Measurements from ENCODE around the gene SMARCA2. TPM values are rescaled to one million over a fixed set of nuclear protein-coding genes. Genes with fewer than 3 reads are reported as not detected.

Gene SMARCA2
- total RNA-seq, 2 experiments from 2014 or later, result 207 to 224 TPM

DNA sequence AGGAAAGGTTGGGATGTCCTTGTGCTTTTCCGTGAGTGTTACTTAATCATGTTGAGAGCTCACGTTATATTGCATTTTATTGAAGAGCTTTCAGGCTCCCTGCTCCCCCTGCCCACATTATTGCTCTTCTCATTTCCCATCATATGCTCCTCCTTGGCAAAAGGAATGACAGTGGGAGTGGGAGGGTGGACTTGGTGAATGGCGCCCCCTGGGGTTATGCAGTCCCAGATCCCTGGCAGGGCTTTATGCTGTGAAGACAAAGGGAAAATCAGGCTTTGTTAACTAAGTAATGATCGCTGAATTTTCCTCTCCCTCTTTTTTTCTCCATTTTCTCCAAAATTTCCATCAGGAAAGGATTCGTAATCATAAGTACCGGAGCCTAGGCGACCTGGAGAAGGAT, 166.6 kb downstream of the SMARCA2 start:
- Mint-ChIP-seq H3K9me3 (no peaks in the 10 kb centered on the region), H3K4me1 (no peaks in the 10 kb centered on the region), H3K4me3 (no peak overlapping the region), H3K36me3 (ENCODE audit: low read depth) (peaks cover 28% of the 10 kb centered on the region), H3K27ac (no peak overlapping the region), H3K27me3 (no peaks in the 10 kb centered on the region)
- no peak for DNase-seq
- ChIA-PET CTCF (interaction anchor here (0.6 to 5.0 kb wide), 5 partner anchors 15 to 155 kb away, joined by 3 to 17 read pairs (median 4); no protein-coding TSS in a partner anchor), POLR2A (no interaction called here)

DNA sequence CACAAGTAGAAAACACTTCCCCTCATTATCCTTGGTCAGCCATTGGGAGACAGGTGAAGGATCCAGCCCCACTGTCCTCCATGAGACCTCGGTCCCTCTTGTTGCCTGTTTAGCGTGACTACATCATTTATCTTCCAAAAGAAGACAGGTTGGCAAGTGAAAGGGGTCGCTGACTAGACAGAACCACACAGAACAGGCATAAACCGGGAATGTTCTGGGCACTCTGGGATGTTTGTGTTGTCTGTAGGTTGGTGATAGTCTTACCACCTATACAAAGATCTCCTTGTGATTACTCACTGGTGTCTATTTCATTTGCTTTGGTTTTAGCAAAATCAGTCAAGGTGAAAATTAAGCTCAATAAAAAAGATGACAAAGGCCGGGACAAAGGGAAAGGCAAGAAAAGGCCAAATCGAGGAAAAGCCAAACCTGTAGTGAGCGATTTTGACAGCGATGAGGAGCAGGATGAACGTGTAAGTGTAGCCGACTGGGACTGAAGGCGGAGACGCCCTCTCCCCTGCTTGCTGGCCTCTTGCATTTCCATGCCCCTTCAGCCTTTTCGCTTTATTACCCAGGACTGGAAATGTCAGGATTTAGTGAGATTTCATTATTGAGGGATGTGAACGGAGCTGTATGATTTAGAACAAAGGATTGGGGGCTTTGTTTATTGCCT, 175.9 kb downstream of the SMARCA2 start:
- POLR2A ChIA-PET, result no interaction called here
- no peak overlapping the region for H3K4me3 Mint-ChIP-seq
- H3K27me3 Mint-ChIP-seq, result no peaks in the 10 kb centered on the region
- CTCF ChIA-PET, result no interaction called here
- H3K4me1 Mint-ChIP-seq, result no peaks in the 10 kb centered on the region
- no peak for DNase-seq
- no peaks in the 10 kb centered on the region for H3K9me3 Mint-ChIP-seq
- H3K27ac Mint-ChIP-seq, result no peak overlapping the region
- H3K36me3 Mint-ChIP-seq (ENCODE audit: low read depth), result peaks cover 70% of the 10 kb centered on the region

GRCh38 chr9:2191609-2191972, 176.4 kb downstream of the SMARCA2 start:
- CTCF ChIA-PET, result no interaction called here
- H3K4me3 Mint-ChIP-seq, result no peak overlapping the region
- POLR2A ChIA-PET, result no interaction called here
- DNase-seq, result no peak
- no peaks in the 10 kb centered on the region for H3K4me1 Mint-ChIP-seq
- H3K27me3 Mint-ChIP-seq, result no peaks in the 10 kb centered on the region
- H3K36me3 Mint-ChIP-seq (ENCODE audit: low read depth), result peaks cover 68% of the 10 kb centered on the region
- no peaks in the 10 kb centered on the region for H3K9me3 Mint-ChIP-seq
- no peak overlapping the region for H3K27ac Mint-ChIP-seq

DNA sequence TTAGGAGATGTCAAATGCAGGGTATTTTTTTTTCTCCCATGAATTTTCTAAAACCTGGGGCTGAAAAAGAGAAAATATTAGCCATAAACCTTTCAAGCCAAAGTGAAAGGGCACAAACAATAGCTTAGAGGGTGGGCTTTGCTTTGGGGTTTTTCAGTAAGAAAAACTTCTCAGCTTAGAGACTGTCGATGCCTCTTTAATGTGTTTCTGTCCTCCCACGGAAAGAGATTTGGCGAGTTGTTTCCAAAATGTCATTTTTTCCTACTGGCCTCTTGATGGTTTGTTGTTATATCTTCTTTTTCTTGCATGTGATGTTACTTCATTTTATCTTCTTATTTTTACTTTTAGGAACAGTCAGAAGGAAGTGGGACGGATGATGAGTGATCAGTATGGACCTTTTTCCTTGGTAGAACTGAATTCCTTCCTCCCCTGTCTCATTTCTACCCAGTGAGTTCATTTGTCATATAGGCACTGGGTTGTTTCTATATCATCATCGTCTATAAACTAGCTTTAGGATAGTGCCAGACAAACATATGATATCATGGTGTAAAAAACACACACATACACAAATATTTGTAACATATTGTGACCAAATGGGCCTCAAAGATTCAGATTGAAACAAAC, 177.3 kb downstream of the SMARCA2 start:
- Mint-ChIP-seq H3K4me3 (no peak overlapping the region), H3K4me1 (no peaks in the 10 kb centered on the region), H3K27ac (no peak overlapping the region), H3K9me3 (no peaks in the 10 kb centered on the region), H3K27me3 (no peaks in the 10 kb centered on the region), H3K36me3 (ENCODE audit: low read depth) (peaks cover 64% of the 10 kb centered on the region)
- ChIA-PET CTCF (no interaction called here), POLR2A (no interaction called here)
- no peak for DNase-seq

DNA sequence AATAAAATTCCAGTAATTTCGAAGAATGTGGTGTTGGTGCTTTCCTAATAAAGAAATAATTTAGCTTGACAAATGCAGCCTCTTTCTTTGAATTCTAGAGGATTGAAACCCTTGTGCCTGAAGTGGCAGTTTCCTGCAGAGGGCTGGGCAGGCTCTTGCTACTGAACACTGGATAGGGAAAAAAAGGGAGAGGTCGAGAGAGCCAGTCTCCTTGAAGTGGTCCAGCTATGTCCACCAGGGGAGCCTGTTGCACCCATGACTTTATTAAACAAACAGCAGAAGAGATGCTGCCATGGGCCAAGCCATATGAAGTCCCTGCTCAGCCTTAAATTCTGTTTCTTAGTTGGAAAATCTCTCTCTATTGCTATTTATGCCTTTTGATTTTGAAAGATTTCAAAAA, 178.4 kb downstream of the SMARCA2 start:
- H3K27me3 Mint-ChIP-seq, result no peaks in the 10 kb centered on the region
- peaks cover 2% of the 10 kb centered on the region for H3K4me1 Mint-ChIP-seq
- H3K27ac Mint-ChIP-seq, result no peak overlapping the region
- POLR2A ChIA-PET, result no interaction called here
- no peak overlapping the region for H3K4me3 Mint-ChIP-seq
- DNase-seq, result no peak
- CTCF ChIA-PET, result interaction anchor here (0.5 kb wide), 1 partner anchor 47 kb away, joined by 3 read pairs; no protein-coding TSS in a partner anchor
- H3K36me3 Mint-ChIP-seq (ENCODE audit: low read depth), result peaks cover 65% of the 10 kb centered on the region
- H3K9me3 Mint-ChIP-seq, result no peaks in the 10 kb centered on the region

- ChIA-PET CTCF (no interaction called here), POLR2A (no interaction called here)
- no peak overlapping the region for H3K27ac Mint-ChIP-seq
- peaks cover 10% of the 10 kb centered on the region for H3K4me1 Mint-ChIP-seq
- DNase-seq, result no peak
- peaks cover 7% of the 10 kb centered on the region for H3K9me3 Mint-ChIP-seq
- peaks cover 67% of the 10 kb centered on the region for H3K36me3 Mint-ChIP-seq (ENCODE audit: low read depth)
- no peak overlapping the region for H3K4me3 Mint-ChIP-seq
- H3K27me3 Mint-ChIP-seq, result no peaks in the 10 kb centered on the region
Measured at GRCh38 chr9:2195211-2195610, 180.1 kb downstream of the SMARCA2 start.

DNA sequence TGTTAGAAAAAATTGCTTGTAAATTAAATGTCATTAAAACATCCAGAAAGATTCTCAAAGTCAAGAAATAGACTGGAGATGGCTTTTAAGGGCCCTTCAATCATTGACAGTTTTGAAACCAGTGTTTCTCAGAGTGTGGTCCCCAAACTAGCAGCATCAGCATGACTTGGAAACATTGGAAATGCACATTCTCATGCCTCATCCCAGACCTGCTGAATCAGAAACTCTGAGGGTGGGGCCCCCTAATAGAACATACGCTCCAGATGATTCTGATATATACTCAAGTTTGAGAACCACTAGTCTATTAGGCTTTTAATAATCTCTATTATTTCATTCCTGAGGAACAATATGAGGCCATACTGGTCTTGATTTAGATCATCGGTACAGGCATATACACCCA, 181.6 kb downstream of the SMARCA2 start:
- peaks cover 10% of the 10 kb centered on the region for H3K4me1 Mint-ChIP-seq
- peaks cover 67% of the 10 kb centered on the region for H3K36me3 Mint-ChIP-seq (ENCODE audit: low read depth)
- POLR2A ChIA-PET, result no interaction called here

GRCh38 chr9:2198956-2199635, 183.9 kb downstream of the SMARCA2 start:
- H3K36me3 Mint-ChIP-seq (ENCODE audit: low read depth), result peaks cover 45% of the 10 kb centered on the region
- H3K4me1 Mint-ChIP-seq, result peaks cover 10% of the 10 kb centered on the region
- no peak overlapping the region for H3K4me3 Mint-ChIP-seq
- CTCF ChIA-PET, result no interaction called here
- H3K27ac Mint-ChIP-seq, result no peak overlapping the region
- H3K27me3 Mint-ChIP-seq, result no peaks in the 10 kb centered on the region
- DNase-seq, result no peak
- peaks cover 7% of the 10 kb centered on the region for H3K9me3 Mint-ChIP-seq
- POLR2A ChIA-PET, result no interaction called here

More for the DNA sequence above, 181.6 kb downstream of the SMARCA2 start:
- H3K4me3 Mint-ChIP-seq, result no peak overlapping the region
- no peak overlapping the region for H3K27ac Mint-ChIP-seq
- CTCF ChIA-PET, result interaction anchor here (1.0 kb wide), 1 partner anchor 15 kb away, joined by 3 read pairs; no protein-coding TSS in a partner anchor
- peaks cover 7% of the 10 kb centered on the region for H3K9me3 Mint-ChIP-seq
- DNase-seq, result no peak
- H3K27me3 Mint-ChIP-seq, result no peaks in the 10 kb centered on the region

GRCh38 chr9:2199999-2200796, 185.1 kb downstream of the SMARCA2 start:
- DNase-seq, result no peak
- ChIA-PET CTCF (no interaction called here), POLR2A (no interaction called here)
- peaks cover 10% of the 10 kb centered on the region for H3K4me1 Mint-ChIP-seq
- H3K36me3 Mint-ChIP-seq (ENCODE audit: low read depth), result peaks cover 37% of the 10 kb centered on the region
- H3K27me3 Mint-ChIP-seq, result no peaks in the 10 kb centered on the region
- no peak overlapping the region for H3K4me3 Mint-ChIP-seq
- no peak overlapping the region for H3K27ac Mint-ChIP-seq
- H3K9me3 Mint-ChIP-seq, result peaks cover 7% of the 10 kb centered on the region

- CTCF ChIA-PET, result no interaction called here
- no peak for DNase-seq
- no peaks in the 10 kb centered on the region for H3K9me3 Mint-ChIP-seq
- H3K27me3 Mint-ChIP-seq, result no peaks in the 10 kb centered on the region
- H3K4me1 Mint-ChIP-seq, result no peaks in the 10 kb centered on the region
- no peaks in the 10 kb centered on the region for H3K36me3 Mint-ChIP-seq (ENCODE audit: low read depth)
- no peak overlapping the region for H3K27ac Mint-ChIP-seq
- POLR2A ChIA-PET, result no interaction called here
- H3K4me3 Mint-ChIP-seq, result no peak overlapping the region
Measured at GRCh38 chr9:2208465-2208864, 193.3 kb downstream of the SMARCA2 start.

DNA sequence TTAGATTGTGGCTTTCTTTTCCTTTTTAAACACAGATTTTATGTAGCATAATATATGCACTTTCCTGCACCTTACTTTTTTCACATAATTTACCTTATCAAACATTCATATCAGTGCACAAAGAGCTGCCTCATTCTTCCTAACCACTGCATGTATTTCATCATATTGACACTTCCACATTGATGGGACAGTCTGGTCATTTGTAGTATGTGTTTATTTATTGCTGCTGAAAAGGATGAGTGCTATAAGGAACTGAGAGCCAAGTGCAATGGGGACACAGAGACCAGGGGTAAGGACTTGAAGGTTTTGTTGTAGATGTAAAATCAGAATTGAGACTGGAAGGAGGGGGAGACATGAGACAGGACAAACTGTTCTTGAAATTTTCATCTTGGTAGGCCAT, 193.8 kb downstream of the SMARCA2 start:
- Mint-ChIP-seq H3K27me3 (no peaks in the 10 kb centered on the region), H3K36me3 (ENCODE audit: low read depth) (no peaks in the 10 kb centered on the region), H3K4me1 (no peaks in the 10 kb centered on the region), H3K9me3 (no peaks in the 10 kb centered on the region), H3K4me3 (no peak overlapping the region), H3K27ac (no peak overlapping the region)
- ChIA-PET CTCF (no interaction called here), POLR2A (no interaction called here)
- no peak for DNase-seq

GRCh38 chr9:2209400-2209799, 194.3 kb downstream of the SMARCA2 start:
- H3K4me3 Mint-ChIP-seq, result no peak overlapping the region
- H3K27me3 Mint-ChIP-seq, result no peaks in the 10 kb centered on the region
- H3K4me1 Mint-ChIP-seq, result no peaks in the 10 kb centered on the region
- H3K9me3 Mint-ChIP-seq, result no peaks in the 10 kb centered on the region
- DNase-seq, result no peak
- CTCF ChIA-PET, result no interaction called here
- no peak overlapping the region for H3K27ac Mint-ChIP-seq
- no peaks in the 10 kb centered on the region for H3K36me3 Mint-ChIP-seq (ENCODE audit: low read depth)
- POLR2A ChIA-PET, result no interaction called here

DNA sequence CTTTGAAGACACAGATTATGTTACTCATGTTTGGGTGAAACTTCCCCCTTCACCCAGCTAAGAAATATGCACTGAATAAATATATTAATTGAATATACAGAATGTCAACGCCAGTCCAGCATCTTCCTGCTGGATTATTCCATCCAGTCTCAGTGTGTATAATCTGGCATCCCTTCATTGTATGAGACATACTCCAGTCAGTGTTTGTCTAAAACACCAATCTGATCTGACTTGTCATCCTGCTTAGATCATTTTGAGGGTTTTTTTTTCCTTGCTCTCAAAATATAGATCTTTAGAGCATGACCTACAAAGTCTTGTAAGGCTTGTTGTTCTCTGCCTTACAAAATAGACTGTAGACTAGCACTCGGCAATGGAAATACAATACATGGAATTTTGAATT, 195.1 kb downstream of the SMARCA2 start:
- Mint-ChIP-seq H3K4me1 (no peaks in the 10 kb centered on the region), H3K27me3 (no peaks in the 10 kb centered on the region), H3K9me3 (no peaks in the 10 kb centered on the region), H3K4me3 (no peak overlapping the region), H3K27ac (no peak overlapping the region), H3K36me3 (ENCODE audit: low read depth) (no peaks in the 10 kb centered on the region)
- POLR2A ChIA-PET, result no interaction called here
- no peak for DNase-seq
- CTCF ChIA-PET, result no interaction called here
